G401 (cell line): ENCODE measurements around the gene TSC22D2. TPM values are rescaled to one million over a fixed set of nuclear protein-coding genes. Genes with fewer than 3 reads are reported as not detected.

Experiments
- DNase-seq: peaks from one replicate; pipeline ENCODE4 v3.0.0-alpha.2; 2015; ENCODE audit warnings: low spot score
- in situ Hi-C: cut with HindIII; loops from 2 replicates; pipeline ENCODE4 v1.10.0; 2016; ENCODE audit warnings: low sequenced_read_pairs, mixed read lengths
- total RNA-seq: library from RNA; depleted of rRNA; stranded (reverse); fragments of >200 nt; shearing (Covaris generic); gene quantifications from 2 replicates; pipeline ENCODE4 v1.2.3, GENCODE V29; 2014

Gene TSC22D2
- total RNA-seq, 1 experiment from 2014 or later = 10.4 TPM

GRCh38 chr3:150436161-150436560 is 28.1 kb downstream of the TSC22D2 start:
- DNase-seq = no peak
- in situ Hi-C loops = no loop called here

- in situ Hi-C loops = no loop called here
- DNase-seq = no peak
These were observed 31.6 kb downstream of the TSC22D2 start for GRCh38 chr3:150439657-150440056.

- DNase-seq = no peak
- in situ Hi-C loops = no loop called here
These were observed 35.2 kb downstream of the TSC22D2 start for GRCh38 chr3:150443331-150443741.

DNA sequence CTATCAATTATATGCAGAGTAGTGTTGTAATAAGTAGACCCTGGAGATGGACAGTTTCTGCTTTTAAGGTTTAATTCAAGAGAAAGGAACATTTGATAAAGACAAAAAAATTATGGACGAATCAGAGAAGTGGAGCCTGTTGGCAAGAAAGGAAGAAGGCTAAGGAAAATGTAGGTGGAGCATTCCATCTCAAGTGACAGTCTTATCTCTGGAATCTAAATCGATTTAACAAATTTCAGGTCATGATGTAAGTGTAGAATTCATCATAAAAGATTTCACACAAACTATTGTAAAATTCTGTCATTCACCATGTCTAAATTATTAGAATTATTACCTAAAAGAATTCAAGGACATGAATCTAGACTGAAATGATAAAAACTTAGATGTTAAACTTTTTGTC is 36.3 kb downstream of the TSC22D2 start:
- in situ Hi-C loops = no loop called here
- no peak for DNase-seq

DNA sequence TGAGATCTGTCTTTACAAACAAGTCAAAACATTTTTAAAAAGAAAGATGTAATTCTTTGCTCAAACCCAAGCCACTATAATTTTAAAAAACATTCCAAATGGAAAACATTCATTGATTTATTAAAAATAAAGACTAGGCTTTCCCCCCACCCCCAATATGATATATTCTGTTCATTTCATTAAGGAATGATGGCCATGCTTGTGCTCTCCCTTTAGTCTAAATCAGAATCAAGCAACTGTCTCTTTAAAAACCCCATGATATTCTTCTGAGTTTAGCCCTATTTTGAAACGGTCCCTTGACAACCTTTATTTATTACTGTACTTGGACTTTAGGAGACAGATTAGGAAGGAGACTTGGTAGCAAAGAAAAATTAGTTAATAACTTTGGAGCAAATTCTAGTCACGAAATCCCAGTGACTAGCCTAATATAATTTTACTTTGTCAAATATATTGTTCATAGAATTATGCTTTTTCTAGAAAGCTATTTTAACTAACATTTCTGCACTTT is 38.4 kb downstream of the TSC22D2 start:
- no peak for DNase-seq
- in situ Hi-C loops = no loop called here

- DNase-seq = no peak
- in situ Hi-C loops = no loop called here
These were observed 39.0 kb downstream of the TSC22D2 start for GRCh38 chr3:150447084-150447483.

DNA sequence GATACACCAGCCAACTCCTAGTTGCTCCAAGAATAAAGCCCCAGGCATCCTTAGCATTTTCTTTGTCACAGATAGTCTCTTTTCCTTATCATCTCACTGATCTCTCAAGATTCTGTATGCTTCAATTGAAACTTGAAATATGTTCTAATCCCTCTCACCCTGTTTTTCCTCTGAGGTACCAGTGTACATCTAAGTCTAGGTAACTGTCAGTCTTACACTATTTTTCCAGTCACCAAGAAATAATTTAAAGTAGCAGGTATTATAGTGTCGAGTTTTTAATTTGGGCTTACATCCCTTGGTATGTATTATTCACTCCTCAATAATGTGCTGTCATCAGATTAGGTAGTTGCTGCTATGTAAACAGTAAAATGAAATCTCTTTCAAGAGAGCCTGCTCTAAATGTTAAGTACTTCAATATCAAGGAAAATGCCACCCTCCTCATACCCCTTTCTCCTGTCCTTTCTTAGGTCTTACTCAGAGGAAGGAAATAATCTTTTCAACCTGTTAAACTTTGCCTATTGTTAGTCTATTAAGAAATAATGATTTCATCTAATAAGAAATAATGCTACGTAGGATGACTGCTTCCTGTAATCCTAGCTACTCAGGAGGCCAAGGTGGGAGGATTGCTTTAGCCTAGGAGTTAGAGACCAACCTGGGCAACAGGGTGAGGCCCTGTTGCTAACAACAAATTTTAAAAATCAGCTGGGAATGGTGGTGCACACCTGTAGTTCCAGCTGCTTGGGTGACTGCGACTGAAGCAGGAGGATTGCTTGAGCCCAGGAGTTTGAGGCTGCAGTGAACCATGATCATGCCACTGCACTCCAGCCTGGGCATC is 39.8 kb downstream of the TSC22D2 start:
- DNase-seq = no peak
- in situ Hi-C loops = no loop called here

DNA sequence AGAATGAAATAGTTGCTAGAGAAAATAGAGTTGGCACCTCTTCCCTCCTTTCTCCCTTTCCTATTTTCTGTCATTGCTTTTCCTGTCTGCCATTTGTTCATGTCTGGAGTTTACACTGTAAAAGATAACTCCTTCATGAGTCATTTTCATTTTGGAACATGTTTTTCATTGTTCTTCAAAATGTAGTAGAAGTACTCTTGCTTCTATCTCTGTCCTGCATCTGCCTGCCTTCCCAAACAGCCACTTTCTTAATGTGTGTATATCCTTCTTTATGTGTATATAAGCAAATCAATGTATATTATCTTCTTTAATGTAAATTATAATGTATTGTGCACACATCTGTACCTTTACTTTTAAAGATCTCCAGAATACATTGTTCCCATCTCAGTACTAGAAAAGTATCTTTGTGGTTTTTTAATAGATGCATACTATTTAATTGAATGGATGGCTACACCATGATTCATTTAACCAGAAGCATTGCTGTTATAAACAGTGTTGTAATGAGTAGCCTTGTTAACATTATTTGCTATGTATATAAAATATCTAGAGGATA is 41.1 kb downstream of the TSC22D2 start:
- in situ Hi-C loops = no loop called here
- no peak for DNase-seq

DNA sequence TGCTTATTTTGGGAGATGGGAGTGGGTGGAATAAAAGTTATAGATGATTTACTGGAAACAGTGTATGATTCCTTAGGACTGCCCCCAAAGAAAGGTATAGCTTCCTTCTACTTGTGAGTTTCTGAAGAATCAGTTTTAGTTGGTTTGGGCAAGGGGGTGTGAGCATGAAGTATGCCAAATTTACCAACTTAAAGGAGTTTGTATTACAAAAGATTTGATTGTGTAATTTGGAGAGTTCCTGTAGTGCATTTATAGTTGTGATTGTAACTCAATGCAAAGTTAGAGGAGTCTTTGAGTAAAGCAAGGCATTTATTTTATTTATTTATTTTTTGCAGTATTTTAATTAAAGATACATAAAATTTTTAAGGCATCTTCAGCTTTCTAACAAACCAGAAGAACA is 42.8 kb downstream of the TSC22D2 start:
- DNase-seq = no peak
- in situ Hi-C loops = no loop called here

GRCh38 chr3:150451329-150452048 is 43.4 kb downstream of the TSC22D2 start:
- in situ Hi-C loops = no loop called here
- no peak for DNase-seq

- in situ Hi-C loops = no loop called here
- no peak for DNase-seq
These were observed 45.3 kb downstream of the TSC22D2 start for GRCh38 chr3:150453353-150453752.

GRCh38 chr3:150454085-150454484 is 46.0 kb downstream of the TSC22D2 start:
- DNase-seq = peak; percentile 59
- in situ Hi-C loops = no loop called here

GRCh38 chr3:150454622-150455021 is 46.5 kb downstream of the TSC22D2 start:
- in situ Hi-C loops = no loop called here

DNA sequence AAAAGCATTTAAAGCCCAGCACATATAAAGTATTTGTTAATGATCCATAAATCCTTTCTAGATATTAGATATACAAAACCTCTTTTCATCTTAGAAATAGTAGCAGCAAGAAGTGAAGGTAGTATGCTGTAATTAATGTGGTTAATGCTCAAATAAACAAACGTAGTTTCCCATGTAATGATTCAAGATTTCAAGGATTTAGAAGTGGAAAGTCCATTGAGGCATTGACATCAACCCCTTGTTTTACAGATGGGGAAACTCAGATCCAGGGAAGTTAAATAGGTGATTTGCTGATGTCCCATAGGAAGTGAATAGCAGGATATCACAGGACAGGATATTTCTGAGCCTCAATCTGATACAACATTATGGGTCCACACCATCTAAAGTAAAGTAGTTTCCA is 47.2 kb downstream of the TSC22D2 start:
- DNase-seq = no peak
- in situ Hi-C loops = no loop called here

More at GRCh38 chr3:150454622-150455021, 46.5 kb downstream of the TSC22D2 start:
- no peak for DNase-seq

GRCh38 chr3:150458001-150458400 is 49.9 kb downstream of the TSC22D2 start:
- DNase-seq = no peak
- in situ Hi-C loops = no loop called here

GRCh38 chr3:150460484-150460883 is 52.4 kb downstream of the TSC22D2 start:
- in situ Hi-C loops = no loop called here
- DNase-seq = no peak

- DNase-seq = no peak
- in situ Hi-C loops = no loop called here
These were observed 53.3 kb downstream of the TSC22D2 start for GRCh38 chr3:150461399-150461798.

DNA sequence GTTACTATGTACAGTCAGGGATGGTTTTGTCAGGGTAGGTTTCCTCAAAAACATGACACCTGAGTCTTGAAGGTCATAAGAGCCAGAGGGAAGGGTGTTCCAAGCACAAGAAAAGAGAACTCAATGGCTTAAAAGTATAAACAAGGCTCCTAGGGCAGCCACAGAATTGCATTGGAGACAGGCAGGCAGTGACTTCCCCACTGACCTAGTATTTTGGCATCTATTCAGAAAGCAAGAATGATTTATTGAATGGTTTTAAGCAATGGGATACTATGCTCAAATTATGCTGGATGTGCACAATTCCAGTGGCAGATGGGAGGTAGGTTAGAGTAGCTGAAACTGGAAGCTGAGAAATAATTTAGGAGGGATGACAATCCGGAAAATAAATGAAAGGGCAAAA is 54.0 kb downstream of the TSC22D2 start:
- in situ Hi-C loops = no loop called here

GRCh38 chr3:150464684-150465083 is 56.6 kb downstream of the TSC22D2 start:
- in situ Hi-C loops = no loop called here
- DNase-seq = no peak

More for the DNA sequence above, 54.0 kb downstream of the TSC22D2 start:
- no peak for DNase-seq

GRCh38 chr3:150467381-150467780 is 59.3 kb downstream of the TSC22D2 start:
- DNase-seq = no peak
- in situ Hi-C loops = no loop called here
